Gastroesophageal sphincter (tissue), 3 donors: ENCODE measurements around the gene EXD3.

Source experiments
- CTCF ChIP-seq, 4 experiments: fragments of 200-600 bp in 2 of 4; fragments of 450-650 bp in 2 of 4; sonication (generic) in 1 of 4; IDR thresholded peaks; one replicate each; pipeline ENCODE4 v1.5.1; 2017 to 2019; ENCODE audit warnings: antibody characterized with exemption in 4 of 4, mild to moderate bottlenecking in 2 of 4, moderate library complexity in 2 of 4
- EP300 ChIP-seq: sonication (generic); formaldehyde crosslinking; IDR thresholded peaks from one replicate; pipeline ENCODE4 v1.6.1; 2017; ENCODE audit warnings: antibody characterized with exemption, mild to moderate bottlenecking
- POLR2A ChIP-seq, 2 donors: fragments of 450-650 bp; IDR thresholded peaks; one replicate each; pipeline ENCODE4 v1.6.1; 2017; ENCODE audit warnings: antibody characterized with exemption in 2 of 2, mild to moderate bottlenecking in 2 of 2, moderate library complexity in 1 of 2

- TF ChIP-seq CTCF (IDR thresholded peaks at IDR 0.05) = no peak
- no peak for TF ChIP-seq EP300
- no peak for TF ChIP-seq POLR2A (IDR thresholded peaks at IDR 0.05)
Observed at GRCh38 chr9:137313326-137313936, 109.5 kb downstream of the EXD3 start.
